NCI-H526 treated with DMSO at 0.1 percent for 48 hours (cell line): ENCODE data around the gene TGM6.
"Not testable (repeated sequence)": the region's sequence is repeated elsewhere in the genome, so short reads cannot be mapped to it uniquely, and the experiment has no call there.

Experiments
- DNase-seq: peaks from one replicate; lab custom pipeline; 2025; lab: John Stamatoyannopoulos, UW

The TGM6 gene

DNA sequence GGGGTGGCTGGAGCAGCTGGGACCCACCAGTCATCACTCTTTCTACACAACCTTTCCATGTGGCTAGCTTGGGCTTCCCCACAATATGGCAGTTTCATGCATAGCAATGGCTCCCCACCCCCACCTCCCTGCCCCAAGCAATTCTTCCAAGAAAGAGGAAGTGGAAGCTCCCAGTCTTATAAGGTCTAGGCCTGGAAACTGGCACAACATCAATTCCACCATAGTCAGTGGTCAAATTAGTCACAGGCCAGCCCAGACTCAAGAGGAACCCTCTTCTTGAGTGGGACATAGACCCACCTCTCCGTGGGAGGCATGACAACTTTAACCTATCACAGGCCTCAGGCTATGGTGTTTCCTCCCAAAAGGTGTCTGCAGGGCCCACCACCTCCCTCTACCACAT, 17.7 kb downstream of the TGM6 start:
- DNase-seq, result no peak

DNA sequence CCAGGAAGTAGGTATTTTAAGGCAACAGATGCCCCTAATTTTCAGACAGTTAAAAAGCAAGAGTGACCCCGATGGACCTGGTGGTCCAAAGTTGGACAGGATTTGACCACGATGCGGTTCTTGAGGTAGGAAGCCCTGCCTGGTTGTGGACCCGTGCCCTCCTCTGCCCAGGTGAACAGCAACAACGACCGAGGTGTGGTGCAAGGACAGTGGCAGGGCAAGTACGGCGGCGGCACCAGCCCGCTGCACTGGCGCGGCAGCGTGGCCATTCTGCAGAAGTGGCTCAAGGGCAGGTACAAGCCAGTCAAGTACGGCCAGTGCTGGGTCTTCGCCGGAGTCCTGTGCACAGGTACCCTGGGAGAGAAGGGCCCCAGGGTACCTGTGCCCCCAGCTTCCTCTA, 18.7 kb downstream of the TGM6 start:
- DNase-seq, result peak; percentile 9

DNA sequence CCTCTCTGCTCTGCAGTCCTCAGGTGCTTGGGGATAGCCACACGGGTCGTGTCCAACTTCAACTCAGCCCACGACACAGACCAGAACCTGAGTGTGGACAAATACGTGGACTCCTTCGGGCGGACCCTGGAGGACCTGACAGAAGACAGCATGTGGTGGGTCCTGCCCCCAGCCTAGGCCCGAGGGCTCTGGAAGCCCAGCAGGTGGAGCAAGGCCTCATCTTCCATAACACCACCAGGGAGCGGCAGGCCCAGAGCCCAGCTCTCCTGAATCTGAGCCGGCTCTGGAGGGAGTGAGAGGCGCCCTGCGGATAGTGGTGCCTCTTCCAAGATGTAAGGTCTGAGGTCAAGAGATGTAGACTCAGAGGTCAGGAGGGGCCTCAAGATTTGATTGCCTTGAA, 19.6 kb downstream of the TGM6 start:
- DNase-seq, result no peak

DNA sequence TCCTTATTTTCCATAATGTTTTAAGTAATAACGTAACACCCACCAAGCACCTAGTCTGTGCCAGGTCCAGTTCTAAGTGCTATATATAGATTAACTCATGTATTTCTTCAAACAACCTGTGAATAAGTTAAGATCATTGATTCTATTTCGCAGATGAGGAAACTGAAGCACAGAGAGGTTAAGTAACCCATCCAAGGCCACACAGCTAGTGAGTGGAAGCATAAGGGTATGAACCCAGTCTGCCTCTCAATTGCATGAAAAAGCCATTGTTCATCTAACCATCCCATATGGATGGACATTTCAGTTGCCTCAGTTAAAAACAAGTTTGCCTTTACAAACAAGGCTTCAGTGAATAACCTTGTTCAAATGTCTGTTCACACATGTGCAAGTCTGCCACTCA, 20.8 kb downstream of the TGM6 start:
- DNase-seq, result no peak

DNA sequence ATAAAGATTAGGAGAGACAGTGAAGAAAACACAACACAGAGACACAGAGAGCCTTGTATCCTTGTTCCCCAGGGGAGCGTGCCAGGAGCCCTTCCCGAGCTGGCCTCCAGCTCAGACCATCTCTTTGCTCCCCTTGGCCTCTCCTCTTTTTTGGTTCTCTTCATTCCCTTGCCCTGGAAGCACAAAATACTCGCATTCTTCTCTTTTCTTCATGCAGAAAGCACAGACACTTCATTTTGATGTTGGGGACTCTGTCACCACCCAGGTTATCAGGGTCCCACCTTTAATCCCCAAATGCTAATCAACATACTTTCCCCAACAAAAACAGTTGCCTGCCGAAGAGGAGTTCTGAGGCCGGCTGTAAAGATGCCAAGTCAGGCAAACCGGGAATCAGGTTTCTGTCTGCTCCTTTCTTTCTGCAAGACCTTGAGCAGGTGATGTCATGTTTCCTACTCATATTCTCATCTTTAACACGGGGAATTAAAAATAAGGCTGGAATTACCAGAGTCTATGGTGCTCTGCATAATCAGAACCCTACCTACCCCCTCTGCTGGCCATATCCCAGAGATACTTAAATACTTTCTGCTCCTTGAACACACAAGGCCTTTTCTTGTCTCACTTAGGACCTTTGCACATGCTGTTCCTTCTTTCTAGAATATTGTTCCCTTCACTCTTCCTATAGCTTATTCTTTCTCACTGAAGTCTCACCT, 21.7 kb downstream of the TGM6 start:
- DNase-seq, result no peak

DNA sequence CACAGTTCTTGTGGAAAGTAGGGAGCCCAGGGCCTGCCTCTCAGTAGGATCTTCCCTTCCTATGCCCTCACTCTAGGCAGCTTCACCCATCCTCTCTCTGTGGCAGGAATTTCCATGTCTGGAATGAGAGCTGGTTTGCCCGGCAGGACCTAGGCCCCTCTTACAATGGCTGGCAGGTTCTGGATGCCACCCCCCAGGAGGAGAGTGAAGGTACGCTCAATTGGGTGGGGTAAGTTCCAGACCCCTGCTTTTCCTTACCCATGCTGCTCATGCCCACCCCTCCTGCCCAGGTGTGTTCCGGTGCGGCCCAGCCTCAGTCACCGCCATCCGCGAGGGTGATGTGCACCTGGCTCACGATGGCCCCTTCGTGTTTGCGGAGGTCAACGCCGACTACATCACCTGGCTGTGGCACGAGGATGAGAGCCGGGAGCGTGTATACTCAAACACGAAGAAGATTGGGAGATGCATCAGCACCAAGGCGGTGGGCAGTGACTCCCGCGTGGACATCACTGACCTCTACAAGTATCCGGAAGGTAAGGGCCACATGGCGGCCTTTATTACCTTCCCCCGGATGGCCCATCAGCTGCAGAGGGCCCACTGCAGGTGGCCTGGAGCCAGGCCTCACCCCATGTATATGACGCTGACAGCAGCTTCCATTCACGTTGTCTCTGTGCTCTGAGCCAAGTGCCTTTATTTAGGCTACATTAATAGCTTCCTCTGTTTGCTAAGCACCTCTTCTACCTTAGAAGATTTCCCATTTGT, 22.8 kb downstream of the TGM6 start:
- no peak for DNase-seq

DNA sequence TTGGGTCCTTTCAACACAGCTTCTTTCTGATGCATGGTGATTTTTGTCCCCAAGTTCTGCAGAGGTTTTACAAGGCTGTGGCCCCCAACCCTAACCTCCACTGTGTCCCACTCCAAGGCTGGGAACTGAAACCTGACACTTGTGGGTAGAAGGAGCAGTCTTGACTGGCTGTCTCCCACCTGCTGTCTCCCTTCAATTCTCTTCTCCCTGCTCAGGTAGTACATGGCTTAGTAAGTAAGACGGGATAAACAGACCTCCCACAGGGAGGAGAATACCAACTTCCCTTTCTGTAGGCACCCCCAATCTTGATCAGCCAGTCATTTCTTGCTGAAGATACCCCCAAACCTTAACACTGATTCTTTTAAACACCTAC, 25.0 kb downstream of the TGM6 start:
- DNase-seq, result no peak

DNA sequence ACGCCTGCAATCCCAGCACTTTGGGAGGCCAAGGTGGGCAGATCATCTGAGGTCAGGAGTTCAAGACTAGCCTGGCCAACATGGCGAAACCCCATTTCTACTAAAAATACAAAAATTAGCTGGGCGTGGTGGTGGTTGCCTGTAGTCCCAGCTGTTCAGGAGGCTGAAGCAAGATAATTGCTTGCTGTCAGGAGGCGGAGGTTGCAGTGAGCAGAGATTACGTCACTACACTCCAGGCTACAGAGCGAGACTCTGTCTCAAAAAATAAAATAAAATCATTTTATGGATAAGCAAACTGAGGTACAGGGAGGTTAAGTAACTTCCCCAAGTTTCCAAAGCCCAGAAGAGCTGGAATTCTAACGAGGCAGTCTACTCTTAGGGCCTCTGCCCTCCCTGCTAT, 26.7 kb downstream of the TGM6 start:
- DNase-seq, result not testable (repeated sequence)

DNA sequence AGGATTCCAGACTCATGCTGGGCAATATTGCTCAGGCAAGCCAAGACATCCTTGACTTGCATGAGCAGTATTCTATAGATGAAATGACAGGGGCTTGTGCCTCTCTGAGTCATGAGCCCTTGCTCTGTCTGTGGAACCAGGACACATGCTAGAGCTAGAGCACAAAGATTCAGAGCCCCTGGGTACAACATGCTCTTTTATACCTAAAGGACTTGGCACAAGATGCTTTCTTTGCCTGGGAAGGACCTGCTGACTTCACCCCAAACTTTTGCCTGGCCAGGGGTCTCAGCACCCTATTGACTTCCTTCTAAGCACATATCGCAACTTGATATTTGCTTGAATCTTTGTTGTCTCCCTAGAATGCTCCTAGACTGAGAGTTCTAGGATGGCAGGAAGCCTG, 27.4 kb downstream of the TGM6 start:
- DNase-seq, result no peak

DNA sequence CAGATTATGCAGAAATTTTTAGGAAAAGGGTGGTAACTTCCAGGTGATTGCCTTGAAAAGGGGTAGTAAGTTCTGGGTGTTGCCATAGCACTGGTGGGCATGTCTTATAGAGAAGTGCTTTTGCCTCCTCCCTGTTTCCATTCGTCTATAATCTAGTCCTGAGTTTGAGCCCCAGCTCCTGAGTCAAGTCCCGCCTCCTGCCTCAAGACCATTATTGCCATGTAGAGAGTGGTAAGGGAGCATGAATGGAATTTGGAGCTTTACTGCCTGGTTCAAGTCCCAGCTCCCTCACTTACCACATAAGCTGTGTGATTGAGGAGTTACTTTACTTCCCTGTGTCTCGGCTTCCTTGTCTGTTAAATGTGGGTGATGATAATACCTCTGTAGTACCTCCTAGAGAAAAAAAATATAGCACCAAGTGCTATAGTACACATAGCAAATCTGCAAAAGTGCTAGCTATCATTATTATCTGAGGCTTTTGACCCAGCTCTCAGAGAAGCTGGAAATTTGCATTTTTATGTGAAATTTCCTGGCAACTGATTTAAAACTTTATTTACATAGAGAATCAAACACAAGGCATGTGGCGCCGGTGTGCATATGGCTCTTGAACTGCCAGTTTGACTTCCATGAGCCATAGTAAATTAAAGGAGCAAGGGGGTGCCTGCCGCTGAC, 36.0 kb downstream of the TGM6 start:
- DNase-seq, result peak; percentile 76

DNA sequence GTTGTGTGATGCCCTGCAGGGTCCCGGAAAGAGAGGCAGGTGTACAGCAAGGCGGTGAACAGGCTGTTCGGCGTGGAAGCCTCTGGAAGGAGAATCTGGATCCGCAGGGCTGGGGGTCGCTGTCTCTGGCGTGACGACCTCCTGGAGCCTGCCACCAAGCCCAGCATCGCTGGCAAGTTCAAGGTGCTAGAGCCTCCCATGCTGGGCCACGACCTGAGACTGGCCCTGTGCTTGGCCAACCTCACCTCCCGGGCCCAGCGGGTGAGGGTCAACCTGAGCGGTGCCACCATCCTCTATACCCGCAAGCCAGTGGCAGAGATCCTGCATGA, 36.5 kb downstream of the TGM6 start:
- DNase-seq, result no peak

DNA sequence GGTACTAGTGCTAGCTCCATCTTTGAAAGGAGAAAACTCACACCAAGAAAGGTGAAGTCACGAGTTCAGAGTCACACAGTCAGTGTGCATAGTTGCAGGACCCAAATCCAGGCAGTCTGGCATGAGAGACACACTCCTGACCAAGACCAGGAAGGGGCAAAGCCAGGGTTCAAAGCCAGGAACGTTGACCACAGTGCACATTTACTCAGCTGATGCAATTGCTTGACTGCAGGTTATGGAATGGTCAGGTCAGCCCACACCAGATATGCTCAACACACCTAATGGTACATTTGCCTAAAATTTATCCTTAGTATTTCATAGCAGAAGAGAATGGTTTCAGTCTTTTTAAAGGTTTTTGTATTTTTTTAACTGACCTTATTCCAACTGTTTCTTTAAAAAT, 37.7 kb downstream of the TGM6 start:
- no peak for DNase-seq

DNA sequence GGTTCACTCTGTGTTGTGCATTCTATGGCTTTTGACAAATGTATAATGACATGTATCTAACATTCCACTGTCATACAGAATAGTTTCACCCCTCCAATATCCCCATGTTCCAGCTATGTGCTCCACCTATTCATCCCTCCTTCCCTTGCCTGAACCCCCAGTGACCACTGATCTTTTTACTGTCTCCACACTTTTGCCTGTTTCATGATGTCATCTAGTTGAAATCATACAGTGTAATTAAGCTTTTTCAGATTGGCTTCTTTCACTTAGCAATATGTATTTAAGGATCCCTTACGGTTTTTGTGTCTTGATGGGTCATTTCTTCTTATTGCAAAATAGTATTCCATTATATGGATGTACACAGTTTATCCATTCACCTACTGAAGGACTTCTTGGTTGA, 39.8 kb downstream of the TGM6 start:
- no peak for DNase-seq

DNA sequence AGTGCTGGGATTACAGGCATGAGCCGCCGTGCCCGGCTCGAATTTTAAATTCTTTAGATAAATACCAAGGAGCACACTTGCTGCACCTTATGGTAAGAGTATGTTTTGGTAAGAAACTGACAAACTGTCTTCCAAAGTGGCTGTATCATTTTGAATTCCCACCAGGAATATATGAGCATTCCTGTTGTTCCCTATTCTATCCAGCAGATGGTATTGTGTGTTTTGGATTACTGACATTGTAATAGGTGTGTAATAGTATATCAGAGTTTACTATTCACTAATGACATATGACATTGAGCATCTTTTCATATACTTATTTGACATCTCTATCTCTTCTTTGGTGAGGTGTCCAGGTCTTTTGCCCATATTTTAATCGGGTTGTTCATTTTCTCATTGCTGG, 40.5 kb downstream of the TGM6 start:
- peak; percentile 8 for DNase-seq

DNA sequence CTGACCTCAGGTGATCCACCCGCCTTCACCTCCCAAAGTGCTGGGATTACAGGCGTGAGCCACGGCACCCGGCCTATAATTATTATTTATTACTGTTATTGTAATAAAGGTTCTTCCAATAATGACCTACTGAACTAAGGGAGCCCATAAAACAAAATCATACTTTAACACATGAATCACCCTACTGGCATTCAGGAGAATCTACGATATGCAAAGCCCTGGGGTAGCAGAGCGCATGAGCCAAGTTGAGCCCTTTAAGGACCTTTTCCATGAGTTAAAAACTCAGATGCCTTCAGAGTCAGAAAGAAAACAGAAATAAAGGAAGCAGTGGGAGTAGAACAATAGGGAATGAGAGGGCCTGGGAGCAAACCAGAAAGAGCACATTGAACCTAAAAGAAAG, 48.4 kb downstream of the TGM6 start:
- no peak for DNase-seq

DNA sequence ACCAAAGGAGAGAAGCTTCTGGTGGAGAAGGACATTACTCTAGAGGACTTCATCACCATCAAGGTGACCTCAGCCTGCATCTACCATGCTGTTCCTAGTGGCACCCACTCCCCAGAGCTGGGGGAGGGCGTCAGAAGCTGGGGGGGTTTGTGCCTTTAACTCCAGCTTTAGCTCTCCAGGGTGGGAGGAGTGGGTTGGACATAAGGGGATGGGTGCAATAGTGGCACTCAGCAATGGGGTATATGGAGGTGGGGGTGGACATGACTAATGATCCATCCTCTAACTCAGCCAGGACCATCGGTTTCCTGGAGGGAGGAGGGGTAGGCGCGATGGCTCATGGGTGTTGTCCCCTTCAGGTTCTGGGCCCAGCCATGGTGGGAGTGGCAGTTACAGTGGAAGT, 49.8 kb downstream of the TGM6 start:
- DNase-seq, result no peak

DNA sequence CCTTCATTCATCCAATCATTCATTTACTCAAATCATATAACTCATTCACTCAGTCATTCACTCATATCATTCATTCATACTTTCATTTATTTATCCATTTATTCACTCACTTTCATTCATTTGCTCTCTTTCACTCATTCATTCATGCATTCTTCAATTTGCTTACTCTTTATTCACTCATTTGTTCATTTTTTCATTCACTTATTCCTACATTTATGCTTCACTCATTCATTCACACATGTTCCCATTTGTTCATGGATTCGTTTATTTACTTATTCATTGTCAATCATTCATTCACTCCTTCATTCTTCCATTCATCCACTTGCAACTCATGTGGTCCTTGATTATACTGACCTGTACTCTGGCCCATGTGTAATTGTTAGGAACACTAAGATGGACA, 50.5 kb downstream of the TGM6 start:
- DNase-seq, result no peak

DNA sequence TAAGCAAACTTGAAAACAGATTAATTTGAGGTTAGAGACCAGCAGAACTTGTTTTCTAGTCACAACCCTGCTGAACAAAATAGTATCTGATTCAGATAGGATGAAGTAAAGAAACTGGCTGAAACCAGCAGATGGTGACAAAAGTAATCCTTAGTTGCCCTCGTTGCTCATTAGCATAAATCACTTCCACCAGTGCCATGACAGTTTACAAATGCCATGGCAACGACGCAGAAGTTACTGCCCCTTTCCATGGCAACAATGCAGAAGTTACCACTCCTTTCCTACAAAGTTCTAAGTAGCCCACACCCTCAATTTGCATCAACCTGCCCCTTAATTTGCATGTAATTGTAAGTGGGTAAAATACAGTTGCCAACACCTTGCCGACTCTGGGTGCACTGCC, 66.1 kb downstream of the TGM6 start:
- DNase-seq, result peak; percentile 21

DNA sequence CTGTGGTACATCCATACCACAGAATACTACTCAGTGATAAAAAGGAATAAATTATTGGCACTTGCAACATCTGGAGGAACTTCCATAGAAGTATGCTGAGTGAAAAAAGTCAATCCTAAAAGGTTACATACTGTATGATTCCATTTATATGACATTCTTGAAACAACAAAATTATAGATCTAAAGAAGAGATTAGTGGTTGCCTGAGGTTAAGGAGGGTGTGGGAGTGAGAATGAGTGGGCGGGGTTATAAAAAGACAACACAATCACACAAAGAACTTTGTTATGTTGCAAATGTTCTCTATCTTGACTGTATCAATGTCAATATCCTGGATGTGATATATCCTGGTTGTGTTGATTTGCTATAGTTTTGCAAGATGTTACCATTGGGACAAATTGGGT, 68.7 kb downstream of the TGM6 start:
- no peak for DNase-seq

DNA sequence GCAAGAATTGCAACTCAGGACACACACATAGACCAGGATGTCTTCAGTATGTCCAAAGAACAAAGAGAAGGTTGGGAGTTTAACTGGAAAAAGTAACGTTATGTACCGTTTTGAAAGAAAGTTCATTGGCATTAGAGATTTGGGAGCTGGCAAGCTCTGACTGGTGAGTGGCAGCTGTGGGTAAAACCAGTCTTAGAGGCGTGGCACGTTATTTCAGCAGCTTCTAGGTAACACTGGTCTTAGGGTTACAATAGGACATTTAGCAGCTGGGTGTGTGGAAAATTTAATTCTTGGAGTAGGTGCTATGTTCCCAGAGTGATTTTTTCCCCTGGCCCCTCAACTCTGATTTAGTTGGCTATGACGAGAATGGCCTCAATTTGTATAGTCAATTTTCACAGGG, 70.7 kb downstream of the TGM6 start:
- no peak for DNase-seq

DNA sequence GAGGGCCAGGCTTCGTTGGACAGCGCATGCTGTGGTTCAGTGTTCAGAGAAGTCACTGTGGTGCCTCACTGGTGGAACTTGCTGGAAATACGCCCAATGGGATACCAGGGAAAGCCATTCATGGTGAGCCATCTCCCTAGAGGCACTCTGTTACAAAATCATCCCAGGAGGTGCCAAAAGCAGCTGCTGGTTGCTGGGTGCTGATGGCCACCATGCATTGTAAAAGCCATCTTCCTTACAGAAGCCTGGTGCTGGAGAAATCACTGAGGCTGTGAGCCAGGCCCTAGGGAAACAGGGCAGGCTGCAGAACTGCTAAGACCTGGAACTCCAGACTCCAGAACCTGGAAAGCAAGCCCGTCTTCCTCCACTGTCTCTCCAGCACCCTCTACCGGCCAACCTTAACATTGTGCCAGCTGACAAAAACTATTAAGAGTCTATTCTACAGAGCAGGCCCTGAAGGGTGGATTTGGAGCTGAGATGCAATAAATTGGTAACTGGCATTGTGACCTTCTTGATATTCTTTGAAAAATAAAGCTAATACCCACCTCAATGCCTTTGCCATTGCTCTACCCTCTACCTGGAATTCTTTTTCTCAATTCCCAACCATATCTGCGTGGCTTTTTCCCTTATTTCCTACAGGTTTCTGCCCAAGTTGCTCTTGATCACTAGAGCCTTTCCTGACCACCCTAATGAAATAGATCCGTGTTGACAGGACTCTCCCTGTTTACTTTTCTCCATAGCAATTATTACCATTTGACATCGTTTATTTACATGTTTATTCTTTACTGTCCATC, 71.4 kb downstream of the TGM6 start:
- peak; percentile 68 for DNase-seq

DNA sequence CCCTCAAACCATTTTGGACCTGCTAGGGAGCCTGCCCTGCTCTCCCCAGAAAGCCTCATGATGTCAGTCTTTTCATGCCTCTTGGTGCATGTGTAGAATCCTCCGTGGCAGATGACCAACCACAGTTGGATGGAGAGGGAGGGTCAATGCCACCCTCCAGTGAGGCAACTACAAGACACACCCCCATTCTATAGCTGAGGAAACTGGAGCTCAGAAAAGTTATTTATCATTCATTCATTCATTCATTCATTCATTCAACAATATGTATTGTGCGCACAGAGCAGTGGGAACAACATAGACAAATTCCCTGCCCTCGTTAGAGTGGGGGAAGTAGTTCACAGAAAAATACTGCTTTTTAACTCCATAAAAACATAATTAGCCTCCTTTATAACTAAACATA, 73.1 kb downstream of the TGM6 start:
- DNase-seq, result no peak
